WTC11 (cell line): ENCODE measurements around the gene SMARCD1. TPM values are rescaled to one million over a fixed set of nuclear protein-coding genes. Genes with fewer than 3 reads are reported as not detected.

ENCODE experiments used
- ATAC-seq: fragments of 200-7000 bp; cut with Tn5 transposase; 2 replicates; pipeline ENCODE4 v1.10.0; 2021; ENCODE audit warnings: mild to moderate bottlenecking, moderate library complexity
- CTCF ChIA-PET: fragments of 300-600 bp; sonication (Branson Sonifier 250); formaldehyde crosslinking; loops from one replicate; lab custom pipeline; 2021; ENCODE audit warnings: antibody characterized with exemption; lab: Charles Lee
- POLR2A ChIA-PET: fragments of 350-600 bp; sonication (Branson Sonifier 250); formaldehyde crosslinking; loops from one replicate; lab custom pipeline; 2021; ENCODE audit warnings: antibody characterized with exemption; lab: Charles Lee
- DNase-seq: peaks from one replicate; pipeline ENCODE4 v3.0.0; 2021; ENCODE audit warnings: low spot score
- H3K27ac Mint-ChIP-seq: 2 replicates; pipeline ENCODE4 v1.8.0; 2021; ENCODE audit warnings: mixed read lengths
- H3K27me3 Mint-ChIP-seq: 2 replicates; pipeline ENCODE4 v1.8.0; 2021; ENCODE audit warnings: low read depth, mild to moderate bottlenecking, moderate library complexity, mixed read lengths
- H3K36me3 Mint-ChIP-seq: 2 replicates; pipeline ENCODE4 v1.8.0; 2021; ENCODE audit warnings: mixed read lengths
- H3K4me1 Mint-ChIP-seq: 2 replicates; pipeline ENCODE4 v1.8.0; 2022; ENCODE audit warnings: mixed read lengths
- H3K4me3 Mint-ChIP-seq: 2 replicates; pipeline ENCODE4 v1.8.0; 2021; ENCODE audit warnings: mild to moderate bottlenecking, moderate library complexity, mixed read lengths
- H3K9me3 Mint-ChIP-seq: 2 replicates; pipeline ENCODE4 v1.8.0; 2021; ENCODE audit warnings: mixed read lengths
- ARID4B ChIP-seq: sonication (generic); formaldehyde crosslinking; IDR thresholded peaks from 2 replicates; pipeline ENCODE4 v1.8.0; 2023; ENCODE audit warnings: missing genetic modification reagents, mild to moderate bottlenecking, borderline replicate concordance
- ATF6 ChIP-seq: sonication (generic); formaldehyde crosslinking; IDR thresholded peaks from 2 replicates; pipeline ENCODE4 v1.8.1; 2023; ENCODE audit warnings: mild to moderate bottlenecking, missing genetic modification reagents
- CREM ChIP-seq: sonication (generic); formaldehyde crosslinking; IDR thresholded peaks from 2 replicates; pipeline ENCODE4 v1.8.1; 2022; ENCODE audit warnings: mild to moderate bottlenecking, missing genetic modification reagents, moderate library complexity
- E2F1 ChIP-seq: sonication (generic); formaldehyde crosslinking; IDR thresholded peaks from 2 replicates; pipeline ENCODE4 v1.8.0; 2022; ENCODE audit warnings: mild to moderate bottlenecking, missing genetic modification reagents
- PRRX2 ChIP-seq: fragments of 250-450 bp; sonication (Bioruptor Pico); IDR thresholded peaks from 2 replicates; pipeline ENCODE4 v1.8.0; 2021; ENCODE audit warnings: mild to moderate bottlenecking
- RELA ChIP-seq: sonication (generic); formaldehyde crosslinking; IDR thresholded peaks from 2 replicates; pipeline ENCODE4 v1.8.1; 2022; ENCODE audit warnings: missing genetic modification reagents, mild to moderate bottlenecking, borderline replicate concordance
- SMAD3 ChIP-seq: sonication (generic); formaldehyde crosslinking; IDR thresholded peaks from 2 replicates; pipeline ENCODE4 v1.8.0; 2022; ENCODE audit warnings: missing genetic modification reagents, mild to moderate bottlenecking, borderline replicate concordance
- SMAD4 ChIP-seq: sonication (generic); formaldehyde crosslinking; IDR thresholded peaks from 2 replicates; pipeline ENCODE4 v1.8.0; 2022; ENCODE audit warnings: mild to moderate bottlenecking, missing genetic modification reagents
- ZNF121 ChIP-seq: sonication (generic); formaldehyde crosslinking; IDR thresholded peaks from 2 replicates; pipeline ENCODE4 v1.8.0; 2023; ENCODE audit warnings: missing genetic modification reagents
- ZNF232 ChIP-seq: sonication (generic); formaldehyde crosslinking; IDR thresholded peaks from 2 replicates; pipeline ENCODE4 v1.8.0; 2022; ENCODE audit warnings: mild to moderate bottlenecking, missing genetic modification reagents
- ZNF317 ChIP-seq: sonication (generic); formaldehyde crosslinking; IDR thresholded peaks from 2 replicates; pipeline ENCODE4 v1.8.1; 2023; ENCODE audit warnings: low read depth, mild to moderate bottlenecking, moderate library complexity, missing genetic modification reagents, borderline replicate concordance
- ZNF425 ChIP-seq: fragments of 250-450 bp; sonication (Bioruptor Pico); conservative IDR thresholded peaks from 2 replicates; pipeline ENCODE4 v1.9.0; 2021; ENCODE audit warnings: mild to moderate bottlenecking
- total RNA-seq: library from RNA; stranded (reverse); gene quantifications from 3 replicates; pipeline ENCODE4 v1.2.3, GENCODE V29; 2021
- TF ChIP-seq, protein P1 (sequence below): sonication (generic); formaldehyde crosslinking; IDR thresholded peaks from 2 replicates; pipeline ENCODE4 v1.8.1; 2022; ENCODE audit warnings: mild to moderate bottlenecking, missing genetic modification reagents, moderate library complexity, borderline replicate concordance
- TF ChIP-seq, protein P2 (sequence below): sonication (generic); formaldehyde crosslinking; IDR thresholded peaks from 2 replicates; pipeline ENCODE4 v1.8.0; 2022; ENCODE audit warnings: mild to moderate bottlenecking, missing genetic modification reagents
- TF ChIP-seq, protein P3 (sequence below): fragments of 250-450 bp; sonication (Bioruptor Pico); IDR thresholded peaks from 2 replicates; pipeline ENCODE4 v1.9.0; 2021; ENCODE audit warnings: mild to moderate bottlenecking, borderline replicate concordance

Gene SMARCD1
- total RNA-seq, 1 experiment from 2014 or later, result 165 TPM

DNA sequence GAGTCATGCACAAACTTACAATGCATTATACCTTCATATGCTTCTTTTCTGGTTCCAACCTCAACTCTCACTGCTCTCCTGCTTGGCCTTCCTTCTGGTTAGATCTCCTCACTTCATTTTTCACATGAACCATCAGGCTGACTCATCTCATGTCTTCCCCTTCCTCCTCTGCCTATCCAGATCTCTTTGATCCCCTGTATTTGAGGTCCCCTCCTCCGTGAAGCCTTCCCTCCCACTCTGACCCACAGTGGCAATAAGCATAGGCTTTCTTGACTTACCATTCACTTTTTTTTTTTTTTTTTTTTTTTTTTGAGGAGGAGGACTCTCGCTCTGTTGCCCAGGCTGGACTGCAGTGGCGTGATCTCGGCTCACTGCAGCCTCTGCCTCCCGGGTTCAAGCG, 42.4 kb upstream of the SMARCD1 start:
- no peak for TF ChIP-seq CREM (CRISPR knock-in tag)
- TF ChIP-seq ZNF121 (CRISPR knock-in tag), result no peak
- no peak for TF ChIP-seq ATF6 (CRISPR knock-in tag)
- TF ChIP-seq SMAD3, result no peak
- TF ChIP-seq, protein P1, sequence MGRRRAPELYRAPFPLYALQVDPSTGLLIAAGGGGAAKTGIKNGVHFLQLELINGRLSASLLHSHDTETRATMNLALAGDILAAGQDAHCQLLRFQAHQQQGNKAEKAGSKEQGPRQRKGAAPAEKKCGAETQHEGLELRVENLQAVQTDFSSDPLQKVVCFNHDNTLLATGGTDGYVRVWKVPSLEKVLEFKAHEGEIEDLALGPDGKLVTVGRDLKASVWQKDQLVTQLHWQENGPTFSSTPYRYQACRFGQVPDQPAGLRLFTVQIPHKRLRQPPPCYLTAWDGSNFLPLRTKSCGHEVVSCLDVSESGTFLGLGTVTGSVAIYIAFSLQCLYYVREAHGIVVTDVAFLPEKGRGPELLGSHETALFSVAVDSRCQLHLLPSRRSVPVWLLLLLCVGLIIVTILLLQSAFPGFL (CRISPR knock-in tag), result no peak
- TF ChIP-seq, protein P2, sequence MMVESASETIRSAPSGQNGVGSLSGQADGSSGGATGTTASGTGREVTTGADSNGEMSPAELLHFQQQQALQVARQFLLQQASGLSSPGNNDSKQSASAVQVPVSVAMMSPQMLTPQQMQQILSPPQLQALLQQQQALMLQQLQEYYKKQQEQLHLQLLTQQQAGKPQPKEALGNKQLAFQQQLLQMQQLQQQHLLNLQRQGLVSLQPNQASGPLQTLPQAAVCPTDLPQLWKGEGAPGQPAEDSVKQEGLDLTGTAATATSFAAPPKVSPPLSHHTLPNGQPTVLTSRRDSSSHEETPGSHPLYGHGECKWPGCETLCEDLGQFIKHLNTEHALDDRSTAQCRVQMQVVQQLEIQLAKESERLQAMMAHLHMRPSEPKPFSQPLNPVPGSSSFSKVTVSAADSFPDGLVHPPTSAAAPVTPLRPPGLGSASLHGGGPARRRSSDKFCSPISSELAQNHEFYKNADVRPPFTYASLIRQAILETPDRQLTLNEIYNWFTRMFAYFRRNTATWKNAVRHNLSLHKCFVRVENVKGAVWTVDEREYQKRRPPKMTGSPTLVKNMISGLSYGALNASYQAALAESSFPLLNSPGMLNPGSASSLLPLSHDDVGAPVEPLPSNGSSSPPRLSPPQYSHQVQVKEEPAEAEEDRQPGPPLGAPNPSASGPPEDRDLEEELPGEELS, result no peak
- no peak for ATAC-seq
- Mint-ChIP-seq H3K9me3 (no peaks in the 10 kb centered on the region), H3K4me1 (peaks cover 3% of the 10 kb centered on the region; the same call in 1 of the 2 replicates), H3K4me3 (no peak overlapping the region), H3K27ac (no peak overlapping the region), H3K36me3 (no peaks in the 10 kb centered on the region), H3K27me3 (peaks cover 25% of the 10 kb centered on the region)
- ChIA-PET POLR2A (no interaction called here), CTCF (interaction anchor here (1.4 to 7.1 kb wide), 3 partner anchors 12 to 76 kb away, joined by 4 to 141 read pairs (median 120); no protein-coding TSS in a partner anchor)
- DNase-seq, result no peak

- no peak overlapping the region for H3K4me3 Mint-ChIP-seq
- ChIA-PET CTCF (interaction anchor here (1.3 to 7.1 kb wide), 3 partner anchors 12 to 76 kb away, joined by 3 to 120 read pairs (median 4); no protein-coding TSS in a partner anchor), POLR2A (no interaction called here)
- H3K27me3 Mint-ChIP-seq, result peaks cover 30% of the 10 kb centered on the region
- H3K4me1 Mint-ChIP-seq, result peaks cover 3% of the 10 kb centered on the region; the same call in 1 of the 2 replicates
- no peak overlapping the region for H3K27ac Mint-ChIP-seq
- DNase-seq, result no peak
- H3K36me3 Mint-ChIP-seq, result no peaks in the 10 kb centered on the region
- no peak for ATAC-seq
- no peaks in the 10 kb centered on the region for H3K9me3 Mint-ChIP-seq
- TF ChIP-seq, protein P3, sequence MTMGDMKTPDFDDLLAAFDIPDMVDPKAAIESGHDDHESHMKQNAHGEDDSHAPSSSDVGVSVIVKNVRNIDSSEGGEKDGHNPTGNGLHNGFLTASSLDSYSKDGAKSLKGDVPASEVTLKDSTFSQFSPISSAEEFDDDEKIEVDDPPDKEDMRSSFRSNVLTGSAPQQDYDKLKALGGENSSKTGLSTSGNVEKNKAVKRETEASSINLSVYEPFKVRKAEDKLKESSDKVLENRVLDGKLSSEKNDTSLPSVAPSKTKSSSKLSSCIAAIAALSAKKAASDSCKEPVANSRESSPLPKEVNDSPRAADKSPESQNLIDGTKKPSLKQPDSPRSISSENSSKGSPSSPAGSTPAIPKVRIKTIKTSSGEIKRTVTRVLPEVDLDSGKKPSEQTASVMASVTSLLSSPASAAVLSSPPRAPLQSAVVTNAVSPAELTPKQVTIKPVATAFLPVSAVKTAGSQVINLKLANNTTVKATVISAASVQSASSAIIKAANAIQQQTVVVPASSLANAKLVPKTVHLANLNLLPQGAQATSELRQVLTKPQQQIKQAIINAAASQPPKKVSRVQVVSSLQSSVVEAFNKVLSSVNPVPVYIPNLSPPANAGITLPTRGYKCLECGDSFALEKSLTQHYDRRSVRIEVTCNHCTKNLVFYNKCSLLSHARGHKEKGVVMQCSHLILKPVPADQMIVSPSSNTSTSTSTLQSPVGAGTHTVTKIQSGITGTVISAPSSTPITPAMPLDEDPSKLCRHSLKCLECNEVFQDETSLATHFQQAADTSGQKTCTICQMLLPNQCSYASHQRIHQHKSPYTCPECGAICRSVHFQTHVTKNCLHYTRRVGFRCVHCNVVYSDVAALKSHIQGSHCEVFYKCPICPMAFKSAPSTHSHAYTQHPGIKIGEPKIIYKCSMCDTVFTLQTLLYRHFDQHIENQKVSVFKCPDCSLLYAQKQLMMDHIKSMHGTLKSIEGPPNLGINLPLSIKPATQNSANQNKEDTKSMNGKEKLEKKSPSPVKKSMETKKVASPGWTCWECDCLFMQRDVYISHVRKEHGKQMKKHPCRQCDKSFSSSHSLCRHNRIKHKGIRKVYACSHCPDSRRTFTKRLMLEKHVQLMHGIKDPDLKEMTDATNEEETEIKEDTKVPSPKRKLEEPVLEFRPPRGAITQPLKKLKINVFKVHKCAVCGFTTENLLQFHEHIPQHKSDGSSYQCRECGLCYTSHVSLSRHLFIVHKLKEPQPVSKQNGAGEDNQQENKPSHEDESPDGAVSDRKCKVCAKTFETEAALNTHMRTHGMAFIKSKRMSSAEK, result no peak
- TF ChIP-seq E2F1 (CRISPR knock-in tag), result no peak
- no peak for TF ChIP-seq ARID4B (CRISPR knock-in tag)
- no peak for TF ChIP-seq ZNF232 (CRISPR knock-in tag)
- TF ChIP-seq SMAD4 (CRISPR knock-in tag), result no peak
- no peak for TF ChIP-seq ZNF317 (CRISPR knock-in tag)
- TF ChIP-seq PRRX2 (CRISPR knock-in tag), result no peak
- TF ChIP-seq ZNF425 (CRISPR knock-in tag), result no peak
- no peak for TF ChIP-seq SMAD3
- TF ChIP-seq RELA (CRISPR knock-in tag), result no peak
Observed at GRCh38 chr12:50043308-50043707, 41.8 kb upstream of the SMARCD1 start.
